H1 (cell line): ENCODE data around the gene EXOSC1.

Experiments
- BRCA1 ChIP-seq: IDR thresholded peaks from 2 replicates; pipeline ENCODE4 v1.6.1; 2012; ENCODE audit warnings: low read depth, low read length, improper control_type of control experiment
- EZH2 ChIP-seq: fragments of 200-600 bp; sonication (generic); IDR thresholded peaks from 2 replicates; pipeline ENCODE4 v1.7.1; 2012; ENCODE audit warnings: low read depth, mild to moderate bottlenecking, moderate library complexity, low read length, inconsistent platforms; ENCODE audit not compliant: severe bottlenecking
- MAFK ChIP-seq: IDR thresholded peaks from 2 replicates; pipeline ENCODE4 v1.6.1; 2012; ENCODE audit warnings: low read depth, mild to moderate bottlenecking, improper control_type of control experiment, low read length
- POLR2A ChIP-seq, 2 experiments: IDR thresholded peaks; 1 replicate in 1 of 2; 2 replicates in 1 of 2; pipeline ENCODE4 v1.6.1; 2011; ENCODE audit warnings: low read depth in 2 of 2, low read length in 2 of 2, mild to moderate bottlenecking in 2 of 2; ENCODE audit errors: control extremely low read depth in 1 of 2
- POLR2AphosphoS5 ChIP-seq: IDR thresholded peaks from 2 replicates; pipeline ENCODE4 v1.6.1; 2011; ENCODE audit warnings: low read depth, low read length
- TCF12 ChIP-seq: IDR thresholded peaks from 2 replicates; pipeline ENCODE4 v1.6.1; 2011; ENCODE audit warnings: low read depth, mild to moderate bottlenecking, low read length
- TF ChIP-seq, protein P1 (sequence below), 3 experiments: IDR thresholded peaks; 1 replicate in 2 of 3; 2 replicates in 1 of 3; pipeline versions ENCODE4 v1.5.1 to v1.6.1; 2011; ENCODE audit warnings: low read length in 3 of 3, mild to moderate bottlenecking in 3 of 3, inconsistent platforms in 2 of 3, low read depth in 1 of 3, moderate library complexity in 1 of 3; ENCODE audit not compliant: insufficient read depth in 1 of 3; ENCODE audit errors: control extremely low read depth in 1 of 3
- TF ChIP-seq, protein P2 (sequence below): IDR thresholded peaks from 2 replicates; pipeline ENCODE4 v1.6.1; 2012; ENCODE audit warnings: inconsistent platforms

DNA sequence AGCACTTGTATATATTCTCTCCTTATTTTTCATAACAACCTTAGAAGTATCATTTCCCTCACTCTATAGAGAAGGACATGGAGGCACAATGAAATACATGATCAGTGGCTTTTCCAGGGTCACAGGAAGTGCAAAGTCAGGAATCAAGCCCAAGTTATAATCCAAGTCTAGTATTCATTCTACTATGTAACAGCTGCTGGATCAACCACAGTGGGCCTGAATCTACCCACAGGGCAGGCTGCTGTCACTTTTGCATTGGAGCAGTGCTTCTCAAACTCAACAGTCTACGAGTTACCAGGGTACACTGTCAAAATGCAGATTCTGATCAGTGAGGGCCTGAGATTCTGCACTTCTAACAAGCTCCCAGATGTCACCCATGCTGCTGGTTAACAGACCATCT lies 18.4 kb upstream of the EXOSC1 start:
- TF ChIP-seq POLR2A (IDR thresholded peaks at IDR 0.05; ENCODE audit: control extremely low read depth in 1 of 2, low read depth in 2 of 2, low read length in 2 of 2) (no peak), MAFK (no peak), TCF12 (no peak), POLR2AphosphoS5 (no peak), EZH2 (no peak), BRCA1 (no peak)
- TF ChIP-seq, protein P1, sequence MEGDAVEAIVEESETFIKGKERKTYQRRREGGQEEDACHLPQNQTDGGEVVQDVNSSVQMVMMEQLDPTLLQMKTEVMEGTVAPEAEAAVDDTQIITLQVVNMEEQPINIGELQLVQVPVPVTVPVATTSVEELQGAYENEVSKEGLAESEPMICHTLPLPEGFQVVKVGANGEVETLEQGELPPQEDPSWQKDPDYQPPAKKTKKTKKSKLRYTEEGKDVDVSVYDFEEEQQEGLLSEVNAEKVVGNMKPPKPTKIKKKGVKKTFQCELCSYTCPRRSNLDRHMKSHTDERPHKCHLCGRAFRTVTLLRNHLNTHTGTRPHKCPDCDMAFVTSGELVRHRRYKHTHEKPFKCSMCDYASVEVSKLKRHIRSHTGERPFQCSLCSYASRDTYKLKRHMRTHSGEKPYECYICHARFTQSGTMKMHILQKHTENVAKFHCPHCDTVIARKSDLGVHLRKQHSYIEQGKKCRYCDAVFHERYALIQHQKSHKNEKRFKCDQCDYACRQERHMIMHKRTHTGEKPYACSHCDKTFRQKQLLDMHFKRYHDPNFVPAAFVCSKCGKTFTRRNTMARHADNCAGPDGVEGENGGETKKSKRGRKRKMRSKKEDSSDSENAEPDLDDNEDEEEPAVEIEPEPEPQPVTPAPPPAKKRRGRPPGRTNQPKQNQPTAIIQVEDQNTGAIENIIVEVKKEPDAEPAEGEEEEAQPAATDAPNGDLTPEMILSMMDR (IDR thresholded peaks at IDR 0.05; ENCODE audit: control extremely low read depth in 1 of 3, insufficient read depth in 1 of 3, low read depth in 1 of 3, low read length in 3 of 3): no peak
- TF ChIP-seq, protein P2, sequence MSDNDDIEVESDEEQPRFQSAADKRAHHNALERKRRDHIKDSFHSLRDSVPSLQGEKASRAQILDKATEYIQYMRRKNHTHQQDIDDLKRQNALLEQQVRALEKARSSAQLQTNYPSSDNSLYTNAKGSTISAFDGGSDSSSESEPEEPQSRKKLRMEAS: no peak
